Uterus (tissue), 2 donors: ENCODE results near the gene TRIM62.
"Not testable (repeated sequence)": the region's sequence is repeated elsewhere in the genome, so short reads cannot be mapped to it uniquely, and the experiment has no call there.

Experiments used
- POLR2A ChIP-seq, 2 donors: fragments of 450-650 bp; IDR thresholded peaks; one replicate each; pipeline ENCODE4 v1.6.1; 2016; ENCODE audit warnings: antibody characterized with exemption in 2 of 2, mild to moderate bottlenecking in 1 of 2, moderate library complexity in 1 of 2
- TF ChIP-seq, protein P1 (sequence below), 4 experiments: fragments of 200-600 bp in 2 of 4; fragments of 450-650 bp in 2 of 4; sonication (generic) in 2 of 4; IDR thresholded peaks; one replicate each; pipeline ENCODE4 v1.5.1; 2016 to 2019; ENCODE audit warnings: antibody characterized with exemption in 4 of 4, mild to moderate bottlenecking in 2 of 4, moderate library complexity in 1 of 4

DNA sequence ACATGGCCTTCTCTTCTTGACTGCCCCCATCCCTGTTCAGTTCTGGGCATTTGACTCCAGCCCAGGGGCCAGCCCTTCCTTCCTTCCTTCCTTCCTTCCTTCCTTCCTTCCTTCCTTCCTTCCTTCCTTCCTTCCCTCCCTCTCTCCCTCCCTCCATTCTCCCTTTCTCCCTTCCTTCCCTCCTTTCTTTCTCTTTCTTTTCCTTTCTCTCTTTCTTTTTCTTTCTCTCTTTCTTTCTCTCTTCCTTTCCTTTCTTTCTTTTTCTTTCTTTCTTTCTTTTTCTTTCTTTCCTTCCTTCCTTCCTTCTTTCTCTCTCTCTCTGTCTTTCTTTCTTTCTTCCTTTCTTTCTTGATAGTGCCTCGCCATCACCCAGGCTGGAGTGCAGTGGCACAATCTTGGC, 45.8 kb downstream of the TRIM62 start:
- TF ChIP-seq, protein P1, sequence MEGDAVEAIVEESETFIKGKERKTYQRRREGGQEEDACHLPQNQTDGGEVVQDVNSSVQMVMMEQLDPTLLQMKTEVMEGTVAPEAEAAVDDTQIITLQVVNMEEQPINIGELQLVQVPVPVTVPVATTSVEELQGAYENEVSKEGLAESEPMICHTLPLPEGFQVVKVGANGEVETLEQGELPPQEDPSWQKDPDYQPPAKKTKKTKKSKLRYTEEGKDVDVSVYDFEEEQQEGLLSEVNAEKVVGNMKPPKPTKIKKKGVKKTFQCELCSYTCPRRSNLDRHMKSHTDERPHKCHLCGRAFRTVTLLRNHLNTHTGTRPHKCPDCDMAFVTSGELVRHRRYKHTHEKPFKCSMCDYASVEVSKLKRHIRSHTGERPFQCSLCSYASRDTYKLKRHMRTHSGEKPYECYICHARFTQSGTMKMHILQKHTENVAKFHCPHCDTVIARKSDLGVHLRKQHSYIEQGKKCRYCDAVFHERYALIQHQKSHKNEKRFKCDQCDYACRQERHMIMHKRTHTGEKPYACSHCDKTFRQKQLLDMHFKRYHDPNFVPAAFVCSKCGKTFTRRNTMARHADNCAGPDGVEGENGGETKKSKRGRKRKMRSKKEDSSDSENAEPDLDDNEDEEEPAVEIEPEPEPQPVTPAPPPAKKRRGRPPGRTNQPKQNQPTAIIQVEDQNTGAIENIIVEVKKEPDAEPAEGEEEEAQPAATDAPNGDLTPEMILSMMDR (IDR thresholded peaks at IDR 0.05), result not testable (repeated sequence)
- not testable (repeated sequence) for TF ChIP-seq POLR2A (IDR thresholded peaks at IDR 0.05)
